ENCODE results near the gene ITPR1.

Gene ITPR1

GRCh38 chr3:4573153-4573552 lies 80.0 kb downstream of the ITPR1 start:
- Histone ChIP-seq H3K79me2 (ENCODE audit: insufficient read depth, low read length) (peaks cover 42% of the 10 kb centered on the region; the same call in 1 of the 2 replicates), H3K4me2 (ENCODE audit: low read depth, low read length, poor library complexity, severe bottlenecking) (no peak overlapping the region), H3K27me3 (ENCODE audit: insufficient read depth, low read length, poor library complexity, severe bottlenecking) (no peaks in the 10 kb centered on the region), H3F3A (ENCODE audit: low read depth) (no peaks in the 10 kb centered on the region), H3K4me3 (ENCODE audit: low read length, poor library complexity, severe bottlenecking) (no peak overlapping the region), H3K9me3 (ENCODE audit: insufficient read depth, low read depth, low read length) (no peaks in the 10 kb centered on the region), H4K20me1 (ENCODE audit: insufficient read depth, low read length, poor library complexity, severe bottlenecking) (peaks cover 15% of the 10 kb centered on the region), H3K9me2 (replicated peaks; ENCODE audit: low read depth, low read length) (no peaks in the 10 kb centered on the region), H3K9ac (ENCODE audit: low read depth, low read length, poor library complexity, severe bottlenecking) (no peak overlapping the region), H3K4me1 (ENCODE audit: insufficient read depth, low read length, poor library complexity, severe bottlenecking) (peaks cover 15% of the 10 kb centered on the region), H2AFZ (ENCODE audit: low read length) (no peak overlapping the region), H3K36me3 (ENCODE audit: insufficient read depth, low read length) (no peaks in the 10 kb centered on the region; the same call in 1 of the 2 replicates)
- TF ChIP-seq CTCF (conservative IDR thresholded peaks at IDR 0.05; ENCODE audit: low read length) = no peak
- TF ChIP-seq EZH2phosphoT487 (IDR thresholded peaks at IDR 0.05; ENCODE audit: borderline replicate concordance) = no peak

- no peaks in the 10 kb centered on the region for H3K9me2 ChIP-seq (replicated peaks; ENCODE audit: low read depth, low read length)
- H3K9me3 ChIP-seq (ENCODE audit: insufficient read depth, low read depth, low read length) = no peaks in the 10 kb centered on the region
- H3K79me2 ChIP-seq (ENCODE audit: insufficient read depth, low read length) = peaks cover 47% of the 10 kb centered on the region; the same call in 1 of the 2 replicates
- TF ChIP-seq EZH2phosphoT487 (IDR thresholded peaks at IDR 0.05; ENCODE audit: borderline replicate concordance) (no peak), CTCF (conservative IDR thresholded peaks at IDR 0.05; ENCODE audit: low read length) (no peak)
- no peaks in the 10 kb centered on the region for H3K27me3 ChIP-seq (ENCODE audit: insufficient read depth, low read length, poor library complexity, severe bottlenecking)
- peaks cover 8% of the 10 kb centered on the region for H4K20me1 ChIP-seq (ENCODE audit: insufficient read depth, low read length, poor library complexity, severe bottlenecking)
- H3K4me3 ChIP-seq (ENCODE audit: low read length, poor library complexity, severe bottlenecking) = no peak overlapping the region
- no peaks in the 10 kb centered on the region for H3F3A ChIP-seq (ENCODE audit: low read depth)
- H3K4me2 ChIP-seq (ENCODE audit: low read depth, low read length, poor library complexity, severe bottlenecking) = no peak overlapping the region
- no peaks in the 10 kb centered on the region for H3K36me3 ChIP-seq (ENCODE audit: insufficient read depth, low read length)
- H3K4me1 ChIP-seq (ENCODE audit: insufficient read depth, low read length, poor library complexity, severe bottlenecking) = peaks cover 12% of the 10 kb centered on the region
- H3K9ac ChIP-seq (ENCODE audit: low read depth, low read length, poor library complexity, severe bottlenecking) = no peak overlapping the region
- H2AFZ ChIP-seq (ENCODE audit: low read length) = no peak overlapping the region
Observed at GRCh38 chr3:4574426-4574965, 81.3 kb downstream of the ITPR1 start.

- Histone ChIP-seq H3K9me2 (replicated peaks; ENCODE audit: low read depth, low read length) (no peaks in the 10 kb centered on the region), H3K36me3 (ENCODE audit: insufficient read depth, low read length) (no peaks in the 10 kb centered on the region), H3K4me1 (ENCODE audit: insufficient read depth, low read length, poor library complexity, severe bottlenecking) (peaks cover 11% of the 10 kb centered on the region), H3K4me3 (ENCODE audit: low read length, poor library complexity, severe bottlenecking) (no peak overlapping the region), H3K9ac (ENCODE audit: low read depth, low read length, poor library complexity, severe bottlenecking) (no peak overlapping the region), H3K27me3 (ENCODE audit: insufficient read depth, low read length, poor library complexity, severe bottlenecking) (no peaks in the 10 kb centered on the region), H3K9me3 (ENCODE audit: insufficient read depth, low read depth, low read length) (no peaks in the 10 kb centered on the region), H3F3A (ENCODE audit: low read depth) (no peaks in the 10 kb centered on the region), H3K4me2 (ENCODE audit: low read depth, low read length, poor library complexity, severe bottlenecking) (no peak overlapping the region), H2AFZ (ENCODE audit: low read length) (no peak overlapping the region), H3K79me2 (ENCODE audit: insufficient read depth, low read length) (peaks cover 49% of the 10 kb centered on the region; the same call in 1 of the 2 replicates), H4K20me1 (ENCODE audit: insufficient read depth, low read length, poor library complexity, severe bottlenecking) (peaks cover 4% of the 10 kb centered on the region)
- TF ChIP-seq EZH2phosphoT487 (IDR thresholded peaks at IDR 0.05; ENCODE audit: borderline replicate concordance) (no peak), CTCF (conservative IDR thresholded peaks at IDR 0.05; ENCODE audit: low read length) (no peak)
Observed at GRCh38 chr3:4575381-4575780, 82.2 kb downstream of the ITPR1 start.

All from Loucy (cell line).